GM12865 (cell line): Measurements from ENCODE around the gene FAM83F.

Experiments
- DNase-seq: peaks from one replicate; pipeline ENCODE4 v3.0.0; 2010; ENCODE audit warnings: low read depth
- H3K4me3 ChIP-seq: 2 replicates; pipeline ENCODE4 v1.5.1; 2011; ENCODE audit warnings: mild to moderate bottlenecking, low read depth, low read length, control low read depth
- TF ChIP-seq, protein P1 (sequence below): IDR thresholded peaks from 2 replicates; pipeline ENCODE4 v1.5.1; 2011; ENCODE audit warnings: low read length, control low read depth, low read depth, inconsistent platforms; ENCODE audit not compliant: insufficient read depth; ENCODE audit errors: missing control alignments

FAM83F gene

DNA sequence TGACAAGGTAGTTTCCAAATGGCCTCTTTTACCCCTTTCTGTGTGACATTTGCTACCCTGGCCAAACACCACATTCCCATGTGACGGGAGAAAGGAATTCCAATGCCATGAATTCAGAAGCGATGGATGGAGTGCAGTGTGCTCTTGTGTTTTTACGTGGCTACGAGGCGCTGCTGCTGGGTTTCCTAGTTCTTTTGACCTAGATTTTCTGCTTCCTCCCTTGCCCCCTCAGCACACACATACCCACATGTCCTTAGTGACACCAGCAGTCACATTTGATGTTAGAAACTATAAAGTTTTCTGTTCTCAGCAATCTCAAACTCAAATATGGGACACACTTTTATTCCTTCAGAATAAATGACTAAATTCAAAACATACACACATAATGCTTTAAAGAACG, 42.4 kb upstream of the FAM83F start:
- DNase-seq, result no peak
- H3K4me3 ChIP-seq, result no peak overlapping the region

GRCh38 chr22:39953101-39953500, 41.7 kb upstream of the FAM83F start:
- DNase-seq, result no peak
- TF ChIP-seq, protein P1, sequence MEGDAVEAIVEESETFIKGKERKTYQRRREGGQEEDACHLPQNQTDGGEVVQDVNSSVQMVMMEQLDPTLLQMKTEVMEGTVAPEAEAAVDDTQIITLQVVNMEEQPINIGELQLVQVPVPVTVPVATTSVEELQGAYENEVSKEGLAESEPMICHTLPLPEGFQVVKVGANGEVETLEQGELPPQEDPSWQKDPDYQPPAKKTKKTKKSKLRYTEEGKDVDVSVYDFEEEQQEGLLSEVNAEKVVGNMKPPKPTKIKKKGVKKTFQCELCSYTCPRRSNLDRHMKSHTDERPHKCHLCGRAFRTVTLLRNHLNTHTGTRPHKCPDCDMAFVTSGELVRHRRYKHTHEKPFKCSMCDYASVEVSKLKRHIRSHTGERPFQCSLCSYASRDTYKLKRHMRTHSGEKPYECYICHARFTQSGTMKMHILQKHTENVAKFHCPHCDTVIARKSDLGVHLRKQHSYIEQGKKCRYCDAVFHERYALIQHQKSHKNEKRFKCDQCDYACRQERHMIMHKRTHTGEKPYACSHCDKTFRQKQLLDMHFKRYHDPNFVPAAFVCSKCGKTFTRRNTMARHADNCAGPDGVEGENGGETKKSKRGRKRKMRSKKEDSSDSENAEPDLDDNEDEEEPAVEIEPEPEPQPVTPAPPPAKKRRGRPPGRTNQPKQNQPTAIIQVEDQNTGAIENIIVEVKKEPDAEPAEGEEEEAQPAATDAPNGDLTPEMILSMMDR, result no peak

More for the DNA sequence above, 42.4 kb upstream of the FAM83F start:
- TF ChIP-seq, protein P1, result no peak

DNA sequence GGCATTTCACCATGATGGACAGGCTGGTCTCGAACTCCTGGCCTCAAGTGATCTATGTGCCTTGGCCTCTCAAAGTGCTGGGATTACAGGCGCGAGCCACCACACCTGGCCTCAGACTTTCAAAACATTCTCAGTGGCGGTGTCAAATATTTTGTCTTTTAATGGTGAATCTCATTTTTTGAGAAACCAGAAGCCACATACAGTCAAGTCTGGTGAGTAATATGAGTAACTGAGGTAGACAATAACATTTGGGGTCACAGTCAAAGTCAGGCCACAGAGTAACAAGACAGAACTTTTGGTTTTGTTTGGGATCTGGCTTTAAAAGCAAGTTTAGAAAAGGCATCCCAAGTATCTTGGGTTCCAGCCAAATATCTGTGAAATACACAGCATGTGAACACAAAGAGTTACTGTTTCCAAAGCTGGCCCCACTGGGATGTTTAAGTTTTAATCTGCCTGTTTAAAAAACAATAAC, 40.1 kb upstream of the FAM83F start:
- H3K4me3 ChIP-seq, result no peak overlapping the region
- DNase-seq, result peak; percentile 71

More at GRCh38 chr22:39953101-39953500, 41.7 kb upstream of the FAM83F start:
- H3K4me3 ChIP-seq, result no peak overlapping the region

GRCh38 chr22:39955675-39956074, 39.1 kb upstream of the FAM83F start:
- TF ChIP-seq, protein P1, result no peak
- H3K4me3 ChIP-seq, result no peak overlapping the region
- DNase-seq, result no peak

More for the DNA sequence above, 40.1 kb upstream of the FAM83F start:
- TF ChIP-seq, protein P1, result no peak

GRCh38 chr22:39956932-39957664, 37.7 kb upstream of the FAM83F start:
- H3K4me3 ChIP-seq, result no peak overlapping the region
- TF ChIP-seq, protein P1, result no peak
- DNase-seq, result peak; percentile 86

DNA sequence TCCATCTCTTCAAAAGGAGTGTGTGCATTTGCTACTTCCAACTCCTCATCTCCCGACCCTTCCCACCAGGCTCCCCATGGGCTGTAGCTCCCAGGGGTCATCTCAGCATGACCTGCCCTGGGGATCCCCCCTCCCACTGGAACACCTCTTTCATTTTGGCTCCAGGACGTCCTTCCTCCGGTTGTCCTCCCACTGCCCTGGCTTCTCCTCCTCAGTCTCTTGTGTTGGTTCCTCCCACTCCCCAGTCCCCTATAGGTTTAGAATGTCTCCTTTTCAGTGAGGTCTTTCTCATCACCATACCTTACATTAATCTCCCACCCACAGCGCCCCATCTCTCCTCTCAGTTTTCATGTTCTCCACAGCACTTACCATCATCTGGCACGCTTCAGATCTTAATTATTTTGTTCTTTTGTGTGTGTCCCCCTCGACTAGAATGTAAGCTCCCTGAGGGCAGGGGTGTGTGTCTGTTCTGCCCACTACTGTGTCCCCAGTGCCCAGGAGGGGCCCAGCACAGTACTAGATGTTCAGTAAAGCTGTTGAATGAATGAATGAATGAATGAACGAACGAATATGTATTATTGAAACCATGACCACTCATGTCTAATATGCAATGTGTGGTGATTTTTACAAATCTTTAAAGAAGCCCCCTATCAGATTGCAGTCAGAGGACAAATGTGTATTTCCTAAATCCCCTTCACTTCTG, 36.6 kb upstream of the FAM83F start:
- no peak for DNase-seq
- H3K4me3 ChIP-seq, result no peak overlapping the region
- TF ChIP-seq, protein P1, result no peak
